SK-N-SH (cell line): Measurements from ENCODE around the gene SLC36A4. TPM values are rescaled to one million over a fixed set of nuclear protein-coding genes. Genes with fewer than 3 reads are reported as not detected.

ENCODE experiments used
- CTCF ChIA-PET: fragments of 300-600, 350-600 bp; formaldehyde crosslinking; extraction: SDS; loops from one replicate; lab custom pipeline; 2021; lab: Yijun Ruan, JAX
- POLR2A ChIA-PET: fragments of 350-600 bp; sonication (Branson Sonifier 250); formaldehyde crosslinking; extraction: SDS; loops from one replicate; lab custom pipeline; 2020; ENCODE audit warnings: antibody characterized with exemption, inconsistent platforms; lab: Yijun Ruan, JAX
- DNase-seq: peaks from one replicate; pipeline ENCODE4 v3.0.0; 2012
- H2AFZ ChIP-seq: fragments of 200-600 bp; sonication (generic); 2 replicates; pipeline ENCODE4 v1.8.1; 2016; ENCODE audit warnings: antibody characterized with exemption, mild to moderate bottlenecking, low read depth
- H3F3A ChIP-seq: fragments of 200-600 bp; sonication (generic); replicated peaks from 2 replicates; pipeline ENCODE3; 2016; ENCODE audit warnings: antibody characterized with exemption, mild to moderate bottlenecking; ENCODE audit not compliant: insufficient read depth
- H3K27ac ChIP-seq, 2 experiments: fragments of 200-500 bp in 1 of 2; fragments of 200-600 bp in 1 of 2; sonication (Bioruptor generic) in 1 of 2; sonication (generic), shearing (Covaris generic) in 1 of 2; 2 replicates each; pipeline versions ENCODE4 v1.5.1 to v1.6.1; 2014 to 2016; ENCODE audit warnings: low read depth in 2 of 2, inconsistent platforms in 1 of 2, low read length in 1 of 2, mild to moderate bottlenecking in 1 of 2, mixed read lengths in 1 of 2
- H3K27me3 ChIP-seq: fragments of 200-600 bp; sonication (generic), shearing (Covaris generic); 2 replicates; pipeline ENCODE4 v1.6.1; 2016; ENCODE audit warnings: mixed run types; ENCODE audit not compliant: insufficient read depth
- H3K36me3 ChIP-seq, 2 experiments: fragments of 200-500 bp in 1 of 2; fragments of 200-600 bp in 1 of 2; sonication (Bioruptor generic) in 1 of 2; sonication (generic) in 1 of 2; replicated peaks in 1 of 2; 2 replicates each; pipeline versions ENCODE3 to v1.5.1; 2014 to 2016; ENCODE audit warnings: low read length in 1 of 2, mild to moderate bottlenecking in 1 of 2; ENCODE audit not compliant: insufficient read depth in 2 of 2, control insufficient read depth in 1 of 2
- H3K4me1 ChIP-seq, 2 experiments: fragments of 200-500 bp in 1 of 2; fragments of 200-600 bp in 1 of 2; sonication (Bioruptor generic) in 1 of 2; sonication (generic), shearing (Covaris generic) in 1 of 2; 2 replicates each; pipeline versions ENCODE4 v1.5.1 to v1.6.1; 2014 to 2016; ENCODE audit warnings: low read depth in 1 of 2, low read length in 1 of 2, mixed run types in 1 of 2; ENCODE audit not compliant: insufficient read depth in 2 of 2, control insufficient read depth in 1 of 2
- H3K4me2 ChIP-seq: fragments of 200-600 bp; sonication (generic), shearing (Covaris generic); 2 replicates; pipeline ENCODE4 v1.6.1; 2017; ENCODE audit warnings: mixed run types
- H3K4me3 ChIP-seq, 2 experiments: fragments of 200-500 bp in 1 of 2; fragments of 200-600 bp in 1 of 2; sonication (Bioruptor generic) in 1 of 2; sonication (generic), shearing (Covaris generic) in 1 of 2; 2 replicates each; pipeline versions ENCODE4 v1.5.1 to v1.8.1; 2014 to 2016; ENCODE audit warnings: low read depth in 2 of 2, inconsistent platforms in 1 of 2, low read length in 1 of 2, mild to moderate bottlenecking in 1 of 2, mixed read lengths in 1 of 2, moderate library complexity in 1 of 2
- H3K79me2 ChIP-seq: fragments of 200-600 bp; sonication (generic); 2 replicates; pipeline ENCODE4 v1.8.1; 2017; ENCODE audit warnings: mild to moderate bottlenecking; ENCODE audit not compliant: insufficient read depth
- H3K9ac ChIP-seq: fragments of 200-600 bp; sonication (generic); 2 replicates; pipeline ENCODE4 v1.6.1; 2017; ENCODE audit warnings: mixed run types
- H3K9me2 ChIP-seq: fragments of 200-600 bp; sonication (generic); 2 replicates; pipeline ENCODE4 v1.6.1; 2017; ENCODE audit warnings: mixed run types
- H3K9me3 ChIP-seq: fragments of 200-600 bp; sonication (generic); 2 replicates; pipeline ENCODE4 v1.6.1; 2017; ENCODE audit warnings: mixed run types, mild to moderate bottlenecking, moderate library complexity
- H4K20me1 ChIP-seq: fragments of 200-600 bp; sonication (generic); 2 replicates; pipeline ENCODE4 v1.6.1; 2017; ENCODE audit warnings: mild to moderate bottlenecking, mixed run types; ENCODE audit not compliant: insufficient read depth
- CTCF ChIP-seq: fragments of 200-600 bp; sonication (generic); IDR thresholded peaks from 2 replicates; pipeline ENCODE4 v1.6.1; 2017; ENCODE audit warnings: antibody characterized with exemption, mild to moderate bottlenecking, moderate library complexity
- ELF1 ChIP-seq: IDR thresholded peaks from 2 replicates; pipeline ENCODE4 v1.4.0; 2012
- EP300 ChIP-seq, 2 experiments: IDR thresholded peaks; 2 replicates each; pipeline versions ENCODE4 v1.4.0 to v1.6.1; 2012; ENCODE audit warnings: borderline replicate concordance in 1 of 2, low read depth in 1 of 2, low read length in 1 of 2
- GABPA ChIP-seq: IDR thresholded peaks from 2 replicates; pipeline ENCODE4 v1.4.0; 2012; ENCODE audit warnings: low read depth, mild to moderate bottlenecking
- GATA2 ChIP-seq: sonication (generic); formaldehyde crosslinking; IDR thresholded peaks from 2 replicates; pipeline ENCODE4 v1.5.0; 2020; ENCODE audit warnings: mild to moderate bottlenecking, missing genetic modification reagents
- IRF3 ChIP-seq: fragments of 150-350 bp; IDR thresholded peaks from 2 replicates; pipeline ENCODE4 v1.6.1; 2016; ENCODE audit warnings: mild to moderate bottlenecking, low read depth, low read length
- JUND ChIP-seq: IDR thresholded peaks from 2 replicates; pipeline ENCODE4 v1.4.0; 2012
- MEF2A ChIP-seq: IDR thresholded peaks from 2 replicates; pipeline ENCODE4 v1.4.0; 2012; ENCODE audit warnings: low read depth, borderline replicate concordance
- NFIC ChIP-seq: IDR thresholded peaks from 2 replicates; pipeline ENCODE4 v1.4.0; 2012; ENCODE audit warnings: borderline replicate concordance
- NRF1 ChIP-seq: IDR thresholded peaks from 2 replicates; pipeline ENCODE4 v1.6.1; 2012; ENCODE audit warnings: low read depth, mild to moderate bottlenecking, low read length
- PBX3 ChIP-seq: IDR thresholded peaks from 2 replicates; pipeline ENCODE4; 2012
- POLR2AphosphoS5 ChIP-seq: IDR thresholded peaks from 2 replicates; pipeline ENCODE4 v1.6.1; 2012; ENCODE audit warnings: low read depth, low read length
- RAD21 ChIP-seq: IDR thresholded peaks from 2 replicates; pipeline ENCODE4 v1.6.1; 2012; ENCODE audit warnings: mild to moderate bottlenecking, low read length
- RCOR1 ChIP-seq: fragments of 150-350 bp; IDR thresholded peaks from 2 replicates; pipeline ENCODE4 v1.6.1; 2017; ENCODE audit warnings: antibody characterized with exemption, low read length
- REST ChIP-seq: IDR thresholded peaks from 2 replicates; pipeline ENCODE4 v1.6.1; 2012; ENCODE audit warnings: mild to moderate bottlenecking, low read depth, low read length, moderate library complexity
- RFX5 ChIP-seq: IDR thresholded peaks from 2 replicates; pipeline ENCODE4 v1.6.1; 2012; ENCODE audit warnings: mild to moderate bottlenecking, improper control_type of control experiment, low read length
- RXRA ChIP-seq: IDR thresholded peaks from 2 replicates; pipeline ENCODE4 v1.4.0; 2012; ENCODE audit warnings: low read depth, mild to moderate bottlenecking, borderline replicate concordance
- SIN3A ChIP-seq: IDR thresholded peaks from 2 replicates; pipeline ENCODE4 v1.6.1; 2012; ENCODE audit warnings: low read depth, mild to moderate bottlenecking, low read length, moderate library complexity, borderline replicate concordance
- SMC3 ChIP-seq: IDR thresholded peaks from 2 replicates; pipeline ENCODE4 v1.6.1; 2012; ENCODE audit warnings: low read depth, low read length, improper control_type of control experiment
- TAF1 ChIP-seq: IDR thresholded peaks from 2 replicates; pipeline ENCODE4 v1.6.1; 2012; ENCODE audit warnings: low read depth, mild to moderate bottlenecking, low read length, moderate library complexity, borderline replicate concordance
- TCF12 ChIP-seq: IDR thresholded peaks from 2 replicates; pipeline ENCODE4 v1.4.0; 2012
- TEAD4 ChIP-seq: IDR thresholded peaks from 2 replicates; pipeline ENCODE4 v1.4.0; 2012; ENCODE audit warnings: mild to moderate bottlenecking, borderline replicate concordance; ENCODE audit not compliant: insufficient read depth
- USF2 ChIP-seq: fragments of 150-350 bp; IDR thresholded peaks from 2 replicates; pipeline ENCODE4 v1.6.1; 2017; ENCODE audit warnings: antibody characterized with exemption, low read length, low read depth, borderline replicate concordance
- WGBS: methylation state at CpG from one replicate; pipeline ENCODE4 v1.1.6; 2017; ENCODE audit warnings: low lambda C conversion rate; 5-methylcytosine and 5-hydroxymethylcytosine counted together
- polyA plus RNA-seq, 3 experiments: library from polyadenylated mRNA; depleted of rRNA; stranded (reverse); fragments of >200 nt; gene quantifications; 2 replicates each; pipeline ENCODE4 v1.2.3, GENCODE V29; 2012

SLC36A4 gene
- polyA plus RNA-seq, 1 of the 3 experiments (the other 2 are of a cell fraction): 9.7 TPM

- no peaks in the 10 kb centered on the region for H3K9me2 ChIP-seq
- H4K20me1 ChIP-seq: no peaks in the 10 kb centered on the region
- no peak overlapping the region for H2AFZ ChIP-seq
- peak; percentile 51 for DNase-seq
- H3F3A ChIP-seq: no peaks in the 10 kb centered on the region
- POLR2A ChIA-PET: no interaction called here
- H3K27ac ChIP-seq: no peak overlapping the region
- H3K27me3 ChIP-seq: peaks cover 13% of the 10 kb centered on the region
- WGBS: 19% methylated on average over 10 of the region's 10 CpGs
- no peak overlapping the region for H3K4me2 ChIP-seq
- H3K9ac ChIP-seq: no peak overlapping the region
- H3K36me3 ChIP-seq: no peaks in the 10 kb centered on the region
- no peaks in the 10 kb centered on the region for H3K79me2 ChIP-seq
- no peaks in the 10 kb centered on the region for H3K9me3 ChIP-seq
- no peaks in the 10 kb centered on the region; a peak in 2 of 4 replicates for H3K4me1 ChIP-seq
- CTCF ChIA-PET: interaction anchor here (0.6 to 6.5 kb wide), 22 partner anchors 12 to 422 kb away, joined by 3 to 202 read pairs (median 4); partner anchors contain the start of gene SMCO4
- H3K4me3 ChIP-seq: no peak overlapping the region
- TF ChIP-seq GATA2 (CRISPR knock-in tag): 0 out of 2 replicates have a peak, but pooled peaks have one; percentile 15
- TF ChIP-seq RAD21: peak; percentile 62
- TF ChIP-seq SIN3A: no peak
- TF ChIP-seq IRF3: no peak
- TF ChIP-seq TEAD4: no peak
- peak; percentile 58 for TF ChIP-seq CTCF
- no peak for TF ChIP-seq RCOR1
- 0 out of 4 replicates have a peak, but pooled peaks of 1 of the 2 experiments have one; percentile 11 for TF ChIP-seq EP300 (IDR thresholded peaks at IDR 0.05; ENCODE audit: borderline replicate concordance in 1 of 2, low read depth in 1 of 2, low read length in 1 of 2)
- TF ChIP-seq TAF1: no peak
- TF ChIP-seq REST: no peak
- no peak for TF ChIP-seq ELF1
- TF ChIP-seq MEF2A: no peak
- TF ChIP-seq JUND: no peak
- no peak for TF ChIP-seq POLR2AphosphoS5
- TF ChIP-seq TCF12: no peak
- TF ChIP-seq SMC3: peak; percentile 43
- no peak for TF ChIP-seq RXRA
- no peak for TF ChIP-seq USF2
- no peak for TF ChIP-seq RFX5
- TF ChIP-seq NRF1: no peak
- no peak for TF ChIP-seq NFIC
- no peak for TF ChIP-seq PBX3
- TF ChIP-seq GABPA: no peak
- TF ChIP-seq, all 33 proteins: peak for 5
These were observed 39.2 kb upstream of the SLC36A4 start for GRCh38 chr11:93236741-93237675.
